Type B pancreatic cell (in vitro differentiated cells): ENCODE data around the gene SRD5A1. TPM values are rescaled to one million over a fixed set of nuclear protein-coding genes. Genes with fewer than 3 reads are reported as not detected.

Experiments
- DNase-seq: peaks from one replicate; pipeline ENCODE4 v3.0.0; 2021; ENCODE audit warnings: mixed read lengths; ENCODE audit not compliant: unreplicated experiment; ENCODE audit errors: extremely low spot score
- H3K27ac Mint-ChIP-seq: 2 replicates; pipeline ENCODE4 v1.8.0; 2021; ENCODE audit warnings: mild to moderate bottlenecking, mixed read lengths
- H3K27me3 Mint-ChIP-seq: 2 replicates; pipeline ENCODE4 v1.8.0; 2021; ENCODE audit warnings: mixed read lengths
- H3K36me3 Mint-ChIP-seq: 2 replicates; pipeline ENCODE4 v1.8.0; 2021; ENCODE audit warnings: mixed read lengths
- H3K4me1 Mint-ChIP-seq: one replicate; pipeline ENCODE4 v1.8.0; 2021; ENCODE audit warnings: mixed read lengths; ENCODE audit not compliant: unreplicated experiment
- H3K4me3 Mint-ChIP-seq: 2 replicates; pipeline ENCODE4 v1.8.0; 2021; ENCODE audit warnings: mild to moderate bottlenecking, mixed read lengths
- H3K9me3 Mint-ChIP-seq: 2 replicates; pipeline ENCODE4 v1.8.0; 2021; ENCODE audit warnings: mixed read lengths
- total RNA-seq: library from RNA; stranded (reverse); gene quantifications from 2 replicates; pipeline ENCODE4 v1.2.1, GENCODE V29; 2021; ENCODE audit warnings: low replicate concordance
- TF ChIP-seq, protein P1 (sequence below): fragments of 200-600 bp; sonication (generic); conservative IDR thresholded peaks from 2 replicates; pipeline ENCODE4 v1.5.0; 2021; ENCODE audit warnings: antibody characterized with exemption, mild to moderate bottlenecking

Gene SRD5A1
- total RNA-seq, 1 donor from 2014 or later, result 23.1 TPM

DNA sequence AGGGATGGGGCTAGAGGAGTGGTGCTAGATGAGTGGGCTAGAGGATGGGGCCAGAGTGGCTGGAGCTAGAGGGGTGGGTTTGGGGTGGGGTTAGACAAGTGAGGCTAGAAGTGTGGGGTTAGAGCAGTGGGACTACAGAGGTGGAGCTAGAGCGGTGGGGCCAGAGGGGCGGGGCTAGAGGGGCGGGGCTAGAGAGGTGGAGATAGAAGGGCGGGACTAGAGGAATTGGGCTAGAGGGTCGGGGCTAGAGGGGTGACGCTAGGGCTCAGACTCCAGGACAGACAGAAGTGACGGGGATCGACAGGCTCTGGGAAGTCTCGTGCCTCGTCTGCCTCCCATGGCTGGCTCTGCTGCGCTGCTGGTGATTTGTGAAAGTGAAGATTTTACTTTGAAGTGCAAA is 49.0 kb downstream of the SRD5A1 start:
- Mint-ChIP-seq H3K27me3 (peaks cover 15% of the 10 kb centered on the region), H3K4me3 (no peak overlapping the region), H3K9me3 (no peaks in the 10 kb centered on the region), H3K27ac (no peak overlapping the region), H3K36me3 (no peaks in the 10 kb centered on the region), H3K4me1 (no peaks in the 10 kb centered on the region)
- TF ChIP-seq, protein P1, sequence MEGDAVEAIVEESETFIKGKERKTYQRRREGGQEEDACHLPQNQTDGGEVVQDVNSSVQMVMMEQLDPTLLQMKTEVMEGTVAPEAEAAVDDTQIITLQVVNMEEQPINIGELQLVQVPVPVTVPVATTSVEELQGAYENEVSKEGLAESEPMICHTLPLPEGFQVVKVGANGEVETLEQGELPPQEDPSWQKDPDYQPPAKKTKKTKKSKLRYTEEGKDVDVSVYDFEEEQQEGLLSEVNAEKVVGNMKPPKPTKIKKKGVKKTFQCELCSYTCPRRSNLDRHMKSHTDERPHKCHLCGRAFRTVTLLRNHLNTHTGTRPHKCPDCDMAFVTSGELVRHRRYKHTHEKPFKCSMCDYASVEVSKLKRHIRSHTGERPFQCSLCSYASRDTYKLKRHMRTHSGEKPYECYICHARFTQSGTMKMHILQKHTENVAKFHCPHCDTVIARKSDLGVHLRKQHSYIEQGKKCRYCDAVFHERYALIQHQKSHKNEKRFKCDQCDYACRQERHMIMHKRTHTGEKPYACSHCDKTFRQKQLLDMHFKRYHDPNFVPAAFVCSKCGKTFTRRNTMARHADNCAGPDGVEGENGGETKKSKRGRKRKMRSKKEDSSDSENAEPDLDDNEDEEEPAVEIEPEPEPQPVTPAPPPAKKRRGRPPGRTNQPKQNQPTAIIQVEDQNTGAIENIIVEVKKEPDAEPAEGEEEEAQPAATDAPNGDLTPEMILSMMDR, result no peak
- DNase-seq, result no peak

DNA sequence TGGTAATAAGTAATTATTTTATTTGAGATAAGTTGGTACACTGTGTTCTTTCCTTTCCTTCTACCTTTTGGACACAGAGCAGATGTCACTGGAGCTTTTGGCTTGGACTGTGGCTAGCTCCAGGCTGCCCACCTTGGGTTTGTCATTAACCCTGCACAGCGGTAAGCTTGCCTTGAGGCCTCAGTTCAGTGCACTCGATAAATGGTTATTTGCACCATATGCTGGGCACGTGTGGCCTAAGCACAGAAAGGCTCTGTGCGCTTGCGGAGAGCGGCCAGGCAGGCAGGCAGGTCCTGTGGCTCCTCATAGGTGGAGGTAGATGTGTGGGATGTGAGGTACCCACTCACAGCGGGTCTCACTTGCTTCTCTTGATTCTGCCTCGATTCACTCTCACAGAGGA is 50.0 kb downstream of the SRD5A1 start:
- H3K27ac Mint-ChIP-seq, result no peak overlapping the region
- no peaks in the 10 kb centered on the region for H3K9me3 Mint-ChIP-seq
- TF ChIP-seq, protein P1, result no peak
- no peak for DNase-seq
- no peaks in the 10 kb centered on the region for H3K4me1 Mint-ChIP-seq
- H3K4me3 Mint-ChIP-seq, result no peak overlapping the region
- peaks cover 19% of the 10 kb centered on the region for H3K27me3 Mint-ChIP-seq
- no peaks in the 10 kb centered on the region for H3K36me3 Mint-ChIP-seq

DNA sequence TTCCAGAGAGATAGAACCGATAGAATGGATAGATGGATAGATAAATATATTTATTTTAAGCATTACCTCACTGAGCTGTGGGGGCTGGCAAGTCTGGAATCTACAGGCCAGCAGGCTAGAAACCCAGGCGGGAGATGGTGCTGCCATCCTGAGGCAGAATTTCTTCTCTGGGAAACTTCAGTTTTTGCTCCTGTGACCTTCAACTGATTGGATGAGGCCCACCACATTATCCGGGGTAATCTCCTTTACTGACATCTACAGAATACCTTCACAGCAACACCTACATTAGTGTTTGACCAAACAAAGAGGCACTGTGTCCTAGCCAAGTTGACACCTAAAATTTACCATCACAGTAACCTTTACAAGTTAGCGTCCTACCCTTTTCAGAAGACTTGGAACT is 50.8 kb downstream of the SRD5A1 start:
- Mint-ChIP-seq H3K36me3 (no peaks in the 10 kb centered on the region), H3K9me3 (no peaks in the 10 kb centered on the region), H3K4me3 (no peak overlapping the region), H3K4me1 (no peaks in the 10 kb centered on the region), H3K27me3 (peaks cover 19% of the 10 kb centered on the region), H3K27ac (no peak overlapping the region)
- TF ChIP-seq, protein P1, result no peak
- peak; percentile 18 for DNase-seq

DNA sequence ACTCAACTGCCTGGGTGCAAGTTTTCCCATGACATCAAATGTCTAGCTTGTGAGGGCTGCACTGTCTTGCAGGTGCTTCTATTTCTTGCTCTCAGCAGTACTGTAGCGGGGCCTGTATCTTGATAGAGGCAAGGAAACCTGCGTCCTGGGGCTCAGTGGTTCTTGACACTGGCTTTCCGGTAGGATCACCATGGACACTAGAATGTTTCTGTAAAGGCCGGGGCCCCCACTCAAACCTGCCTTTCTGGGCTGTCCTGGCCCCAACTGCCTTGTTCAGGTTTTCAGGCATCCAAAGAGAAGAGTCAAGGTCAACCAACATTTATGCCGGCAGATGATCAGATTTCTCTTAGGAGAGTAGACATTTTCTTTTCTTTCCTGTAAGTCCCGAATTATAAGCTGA is 53.3 kb downstream of the SRD5A1 start:
- Mint-ChIP-seq H3K27ac (no peak overlapping the region), H3K9me3 (no peaks in the 10 kb centered on the region), H3K36me3 (no peaks in the 10 kb centered on the region), H3K4me3 (peak overlapping the region; percentile 44), H3K4me1 (no peaks in the 10 kb centered on the region), H3K27me3 (peaks cover 28% of the 10 kb centered on the region)
- DNase-seq, result peak; percentile 53
- TF ChIP-seq, protein P1, result no peak

DNA sequence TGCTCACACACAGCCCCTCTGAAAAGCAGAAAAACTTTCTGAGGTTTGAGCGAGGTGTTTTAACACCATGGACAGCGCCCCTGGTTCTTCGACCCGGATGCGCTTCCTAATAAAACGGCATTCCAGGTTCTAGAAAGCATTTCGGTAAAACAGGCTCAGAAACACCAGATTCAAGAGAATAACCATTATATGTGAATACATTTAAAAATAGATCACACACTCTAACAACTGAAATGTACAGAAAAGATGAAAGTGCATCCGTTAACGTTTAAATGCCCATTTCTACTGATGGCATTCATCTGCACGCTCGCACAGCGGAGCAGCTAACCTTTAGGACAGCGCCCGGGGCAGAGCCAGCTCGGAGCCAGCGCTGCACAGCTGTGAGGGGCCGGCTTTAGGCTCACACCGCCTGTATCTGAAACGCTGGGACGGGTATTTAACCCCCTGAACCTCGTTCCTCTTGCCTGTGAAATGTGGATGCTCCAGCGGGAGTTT is 53.7 kb downstream of the SRD5A1 start:
- no peaks in the 10 kb centered on the region for H3K36me3 Mint-ChIP-seq
- peaks cover 26% of the 10 kb centered on the region for H3K27me3 Mint-ChIP-seq
- TF ChIP-seq, protein P1, result no peak
- no peaks in the 10 kb centered on the region for H3K4me1 Mint-ChIP-seq
- no peak overlapping the region for H3K27ac Mint-ChIP-seq
- H3K9me3 Mint-ChIP-seq, result no peaks in the 10 kb centered on the region
- H3K4me3 Mint-ChIP-seq, result peak overlapping the region; percentile 63
- DNase-seq, result peak; percentile 71

DNA sequence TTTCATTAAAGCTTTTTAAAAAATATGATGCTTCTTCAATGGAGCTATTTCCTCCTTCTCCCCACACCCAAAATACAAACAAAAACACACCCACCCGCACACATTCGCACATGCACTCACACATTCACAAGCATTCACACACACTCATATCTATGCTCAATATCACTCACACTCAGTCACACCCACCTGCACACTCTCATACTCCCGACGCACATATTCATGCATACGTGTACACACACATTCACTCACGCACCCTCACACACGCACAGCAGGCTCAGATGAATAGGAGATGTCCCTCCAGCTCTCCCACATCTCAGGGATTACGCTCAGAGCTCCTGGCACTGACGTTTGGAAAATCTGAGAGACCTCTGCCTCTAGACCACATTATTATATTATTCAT is 54.3 kb downstream of the SRD5A1 start:
- TF ChIP-seq, protein P1, result no peak
- Mint-ChIP-seq H3K4me3 (peak overlapping the region; percentile 63), H3K27ac (no peak overlapping the region), H3K9me3 (no peaks in the 10 kb centered on the region), H3K27me3 (peaks cover 29% of the 10 kb centered on the region), H3K36me3 (no peaks in the 10 kb centered on the region), H3K4me1 (no peaks in the 10 kb centered on the region)
- peak; percentile 42 for DNase-seq
